Measurements from ENCODE around the gene SIDT1.

The SIDT1 gene

GRCh38 chr3:113546414-113546893, 14.1 kb downstream of the SIDT1 start:
- DNase-seq (ENCODE audit: low spot score) = no peak

GRCh38 chr3:113548501-113548900, 16.1 kb downstream of the SIDT1 start:
- DNase-seq (ENCODE audit: low spot score) = no peak

- no peak for DNase-seq (ENCODE audit: low spot score)
Observed at GRCh38 chr3:113551820-113552219, 19.5 kb downstream of the SIDT1 start.

- no peak for DNase-seq (ENCODE audit: low spot score)
Observed at GRCh38 chr3:113552851-113553250, 20.5 kb downstream of the SIDT1 start.

GRCh38 chr3:113555138-113555537, 22.8 kb downstream of the SIDT1 start:
- DNase-seq (ENCODE audit: low spot score) = no peak

- DNase-seq (ENCODE audit: low spot score) = no peak
Observed at GRCh38 chr3:113556316-113556945, 24.1 kb downstream of the SIDT1 start.

- no peak for DNase-seq (ENCODE audit: low spot score)
Observed at GRCh38 chr3:113556946-113557335, 24.6 kb downstream of the SIDT1 start.

- DNase-seq (ENCODE audit: low spot score) = no peak
Observed at GRCh38 chr3:113557374-113557773, 25.0 kb downstream of the SIDT1 start.

- DNase-seq (ENCODE audit: low spot score) = no peak
Observed at GRCh38 chr3:113559009-113559408, 26.7 kb downstream of the SIDT1 start.

- DNase-seq (ENCODE audit: low spot score) = no peak
Observed at GRCh38 chr3:113560271-113560670, 27.9 kb downstream of the SIDT1 start.

GRCh38 chr3:113560831-113561623, 28.7 kb downstream of the SIDT1 start:
- peak; percentile 49 for DNase-seq (ENCODE audit: low spot score)

- DNase-seq (ENCODE audit: low spot score) = no peak
Observed at GRCh38 chr3:113565555-113565954, 33.2 kb downstream of the SIDT1 start.

GRCh38 chr3:113570158-113570557, 37.8 kb downstream of the SIDT1 start:
- DNase-seq (ENCODE audit: low spot score) = no peak

- DNase-seq (ENCODE audit: low spot score) = no peak
Observed at GRCh38 chr3:113571360-113571759, 39.0 kb downstream of the SIDT1 start.

- DNase-seq (ENCODE audit: low spot score) = no peak
Observed at GRCh38 chr3:113573728-113574127, 41.4 kb downstream of the SIDT1 start.

GRCh38 chr3:113574213-113574612, 41.9 kb downstream of the SIDT1 start:
- no peak for DNase-seq (ENCODE audit: low spot score)

GRCh38 chr3:113575206-113575605, 42.9 kb downstream of the SIDT1 start:
- DNase-seq (ENCODE audit: low spot score) = peak; percentile 40

- no peak for DNase-seq (ENCODE audit: low spot score)
Observed at GRCh38 chr3:113585228-113585627, 52.9 kb downstream of the SIDT1 start.

GRCh38 chr3:113585720-113586119, 53.4 kb downstream of the SIDT1 start:
- no peak for DNase-seq (ENCODE audit: low spot score)

- DNase-seq (ENCODE audit: low spot score) = no peak
Observed at GRCh38 chr3:113588806-113589205, 56.5 kb downstream of the SIDT1 start.

GRCh38 chr3:113589971-113590370, 57.6 kb downstream of the SIDT1 start:
- no peak for DNase-seq (ENCODE audit: low spot score)

- no peak for DNase-seq (ENCODE audit: low spot score)
Observed at GRCh38 chr3:113590983-113591382, 58.6 kb downstream of the SIDT1 start.

- no peak for DNase-seq (ENCODE audit: low spot score)
Observed at GRCh38 chr3:113594066-113594465, 61.7 kb downstream of the SIDT1 start.
